GM23338 (cell line): ENCODE data around the gene MRAS. TPM values are rescaled to one million over a fixed set of nuclear protein-coding genes. Genes with fewer than 3 reads are reported as not detected.

ENCODE experiments used
- ATAC-seq: fragments of 200-7000 bp; cut with Tn5 transposase; 3 replicates; pipeline ENCODE4 v1.9.1; 2020
- DNase-seq: peaks from one replicate; pipeline ENCODE4 v3.0.0-alpha.2; 2015; ENCODE audit warnings: low spot score
- H2AFZ ChIP-seq: fragments of 200-600 bp; sonication (generic); 2 replicates; pipeline ENCODE4 v1.8.0; 2016; ENCODE audit warnings: antibody characterized with exemption, mild to moderate bottlenecking, moderate library complexity
- H3F3A ChIP-seq: fragments of 200-600 bp; sonication (generic); replicated peaks from 2 replicates; pipeline ENCODE4 v1.8.0; 2017; ENCODE audit warnings: antibody characterized with exemption, mixed run types, low read depth
- H3K27ac ChIP-seq: fragments of 200-600 bp; sonication (generic); 2 replicates; pipeline ENCODE4 v1.6.1; 2016; ENCODE audit warnings: low read depth
- H3K27me3 ChIP-seq: fragments of 200-600 bp; sonication (generic); 2 replicates; pipeline ENCODE4 v1.8.0; 2016; ENCODE audit warnings: mild to moderate bottlenecking, mixed run types, moderate library complexity; ENCODE audit not compliant: insufficient read depth
- H3K36me3 ChIP-seq: fragments of 200-600 bp; sonication (generic); 2 replicates; pipeline ENCODE4 v1.8.0; 2016; ENCODE audit warnings: mild to moderate bottlenecking; ENCODE audit not compliant: insufficient read depth
- H3K4me1 ChIP-seq: fragments of 200-600 bp; sonication (generic); 2 replicates; pipeline ENCODE4 v1.8.0; 2016; ENCODE audit warnings: mild to moderate bottlenecking, moderate library complexity; ENCODE audit not compliant: insufficient read depth
- H3K4me2 ChIP-seq: fragments of 200-600 bp; sonication (generic); 2 replicates; pipeline ENCODE4 v1.7.1; 2017; ENCODE audit warnings: mixed run types
- H3K4me3 ChIP-seq: fragments of 200-600 bp; sonication (generic); 2 replicates; pipeline ENCODE4 v1.6.1; 2016; ENCODE audit warnings: mixed run types
- H3K79me2 ChIP-seq: fragments of 200-600 bp; sonication (generic); replicated peaks from 2 replicates; pipeline ENCODE4 v1.8.0; 2017; ENCODE audit warnings: mild to moderate bottlenecking; ENCODE audit not compliant: insufficient read depth
- H3K9me2 ChIP-seq: fragments of 200-600 bp; sonication (generic); 2 replicates; pipeline ENCODE4 v1.8.0; 2017; ENCODE audit not compliant: insufficient read depth
- H4K20me1 ChIP-seq: fragments of 200-600 bp; sonication (generic); replicated peaks from 2 replicates; pipeline ENCODE4 v1.8.0; 2017; ENCODE audit warnings: mild to moderate bottlenecking; ENCODE audit not compliant: insufficient read depth
- H3K27ac Mint-ChIP-seq: 2 replicates; pipeline ENCODE4 v1.8.0; 2020; ENCODE audit warnings: inconsistent platforms, mild to moderate bottlenecking, moderate library complexity, mixed read lengths
- H3K27me3 Mint-ChIP-seq: 3 replicates; pipeline ENCODE4 v1.8.0; 2022; ENCODE audit warnings: low read depth, mild to moderate bottlenecking, moderate library complexity, mixed read lengths, inconsistent platforms; ENCODE audit not compliant: insufficient read depth, poor library complexity
- H3K36me3 Mint-ChIP-seq: 3 replicates; pipeline ENCODE4 v1.8.0; 2021; ENCODE audit warnings: low read depth, mild to moderate bottlenecking, inconsistent platforms, moderate library complexity, mixed read lengths
- H3K4me1 Mint-ChIP-seq: 3 replicates; pipeline ENCODE4 v1.8.0; 2020; ENCODE audit warnings: mild to moderate bottlenecking, inconsistent platforms, mixed read lengths
- H3K4me3 Mint-ChIP-seq: 3 replicates; pipeline ENCODE4 v1.8.0; 2021; ENCODE audit warnings: moderate library complexity, mild to moderate bottlenecking, inconsistent platforms, mixed read lengths
- H3K9me3 Mint-ChIP-seq: 3 replicates; pipeline ENCODE4 v1.8.0; 2020; ENCODE audit warnings: moderate library complexity, mild to moderate bottlenecking, inconsistent platforms, mixed read lengths
- CREB1 ChIP-seq: fragments of 250-450 bp; sonication (Bioruptor Pico); IDR thresholded peaks from 2 replicates; pipeline ENCODE4 v1.5.0; 2020; ENCODE audit warnings: low read depth, mild to moderate bottlenecking, moderate library complexity
- CTCF ChIP-seq, 2 experiments: fragments of 200-600 bp in 1 of 2; sonication (generic) in 1 of 2; conservative IDR thresholded peaks; 2 replicates each; pipeline versions ENCODE4 v1.5.1 to v1.6.1; 2016 to 2017; ENCODE audit warnings: antibody characterized with exemption in 2 of 2, low read depth in 2 of 2, mild to moderate bottlenecking in 2 of 2, moderate library complexity in 1 of 2
- EZH2phosphoT487 ChIP-seq: fragments of 200-600 bp; sonication (generic); IDR thresholded peaks from one replicate; pipeline ENCODE4 v1.8.1; 2018; ENCODE audit warnings: antibody characterized with exemption; ENCODE audit not compliant: unreplicated experiment
- JUNB ChIP-seq: IDR thresholded peaks from one replicate; pipeline ENCODE4 v1.6.1; 2016; ENCODE audit warnings: antibody characterized with exemption; ENCODE audit not compliant: unreplicated experiment
- POLR2AphosphoS5 ChIP-seq: IDR thresholded peaks from 2 replicates; pipeline ENCODE4 v1.6.1; 2016; ENCODE audit warnings: antibody characterized with exemption, low read depth
- polyA plus RNA-seq: library from polyadenylated mRNA; unstranded; fragments of >200 nt; fragmentation: Nextera tagmentation; extraction: Ambion mirVana; gene quantifications from 2 replicates; pipeline ENCODE4 v1.2.1, GENCODE V29; 2016
- total RNA-seq: library from RNA; depleted of rRNA; stranded (reverse); fragments of >200 nt; shearing (Covaris generic); gene quantifications from 2 replicates; pipeline ENCODE4 v1.2.3, GENCODE V29; 2014

The MRAS gene
- total and polyA plus RNA-seq, 2 experiments from 2014 or later = 9.1 to 10.2 TPM

GRCh38 chr3:138327831-138328230, 20.5 kb upstream of the MRAS start:
- no peaks in the 10 kb centered on the region for H3K9me2 ChIP-seq
- no peaks in the 10 kb centered on the region for H3K36me3 ChIP-seq
- H3K4me1 Mint-ChIP-seq = peaks cover 19% of the 10 kb centered on the region
- no peaks in the 10 kb centered on the region for H4K20me1 ChIP-seq
- peaks cover 14% of the 10 kb centered on the region for H3K27me3 Mint-ChIP-seq
- no peaks in the 10 kb centered on the region for H3K36me3 Mint-ChIP-seq
- no peak overlapping the region for H3K27ac ChIP-seq
- ATAC-seq (no peak), DNase-seq (no peak)
- no peaks in the 10 kb centered on the region for H3K79me2 ChIP-seq
- no peak overlapping the region for H3K4me2 ChIP-seq
- H3K4me3 ChIP-seq = no peak overlapping the region
- no peak overlapping the region for H2AFZ ChIP-seq
- H3K9me3 Mint-ChIP-seq = no peaks in the 10 kb centered on the region
- H3K4me3 Mint-ChIP-seq = no peak overlapping the region
- H3K4me1 ChIP-seq = peaks cover 5% of the 10 kb centered on the region
- H3K27ac Mint-ChIP-seq = no peak overlapping the region
- no peaks in the 10 kb centered on the region for H3F3A ChIP-seq
- no peaks in the 10 kb centered on the region; the same call in 1 of the 2 replicates for H3K27me3 ChIP-seq
- TF ChIP-seq CREB1 (CRISPR knock-in tag) = no peak
- TF ChIP-seq JUNB = no peak

GRCh38 chr3:138328341-138328740, 20.0 kb upstream of the MRAS start:
- H3K9me2 ChIP-seq = no peaks in the 10 kb centered on the region
- Mint-ChIP-seq H3K4me3 (peak overlapping the region; percentile 37; the same call in 2 of the 3 replicates), H3K4me1 (peaks cover 19% of the 10 kb centered on the region), H3K27ac (no peak overlapping the region), H3K9me3 (no peaks in the 10 kb centered on the region), H3K27me3 (peaks cover 11% of the 10 kb centered on the region), H3K36me3 (no peaks in the 10 kb centered on the region)
- no peak overlapping the region for H3K27ac ChIP-seq
- no peaks in the 10 kb centered on the region for H4K20me1 ChIP-seq
- no peaks in the 10 kb centered on the region for H3K79me2 ChIP-seq
- H3K4me3 ChIP-seq = no peak overlapping the region
- H3K4me1 ChIP-seq = peaks cover 5% of the 10 kb centered on the region
- H3F3A ChIP-seq = no peaks in the 10 kb centered on the region
- ATAC-seq = no peak
- no peaks in the 10 kb centered on the region for H3K36me3 ChIP-seq
- H3K27me3 ChIP-seq = no peaks in the 10 kb centered on the region; the same call in 1 of the 2 replicates
- peak; percentile 51 for DNase-seq
- no peak overlapping the region for H2AFZ ChIP-seq
- TF ChIP-seq EZH2phosphoT487 (no peak), CTCF (conservative IDR thresholded peaks at IDR 0.05; ENCODE audit: low read depth in 2 of 2) (peak; percentile 38 to 57)
- H3K4me2 ChIP-seq = peak overlapping the region; percentile 92

- no peaks in the 10 kb centered on the region for H3K79me2 ChIP-seq
- DNase-seq = peak; percentile 98
- H3K4me2 ChIP-seq = peak within 1 kb of the TSS; percentile 92
- no peaks in the 10 kb centered on the region for H3K36me3 ChIP-seq
- peak within 1 kb of the TSS; percentile 75; the same call in 1 of the 2 replicates for H3K27ac Mint-ChIP-seq
- peak within 1 kb of the TSS; percentile 86 for H3K4me3 Mint-ChIP-seq
- H3K9me2 ChIP-seq = no peaks in the 10 kb centered on the region
- no peaks in the 10 kb centered on the region; the same call in 1 of the 2 replicates for H3K27me3 ChIP-seq
- peaks cover 19% of the 10 kb centered on the region for H3K4me1 Mint-ChIP-seq
- peaks cover 10% of the 10 kb centered on the region for H3K27me3 Mint-ChIP-seq
- H4K20me1 ChIP-seq = no peaks in the 10 kb centered on the region
- H2AFZ ChIP-seq = peak within 1 kb of the TSS; percentile 87
- ATAC-seq = peak; percentile 98
- peak; percentile 62 to 82 for TF ChIP-seq CTCF (conservative IDR thresholded peaks at IDR 0.05; ENCODE audit: low read depth in 2 of 2)
- TF ChIP-seq POLR2AphosphoS5 = no peak
- TF ChIP-seq CREB1 (CRISPR knock-in tag) = 0 out of 2 replicates have a peak, but pooled peaks have one; percentile 9
- peak within 1 kb of the TSS; percentile 68 for H3K4me3 ChIP-seq
- H3K27ac ChIP-seq = no peak within 1 kb of the TSS
- H3K4me1 ChIP-seq = peaks cover 5% of the 10 kb centered on the region
- H3F3A ChIP-seq = no peaks in the 10 kb centered on the region
- H3K9me3 Mint-ChIP-seq = no peaks in the 10 kb centered on the region
- H3K36me3 Mint-ChIP-seq = no peaks in the 10 kb centered on the region
Observed at GRCh38 chr3:138329127-138329983, 19.0 kb upstream of the MRAS start, which contains the start of gene NME9. Gene NME9, minus strand, starts transcription at chr3:138329851. Its CDS starts 516 bp downstream, at chr3:138329335.
